ENCODE results near the gene SNTG2. TPM values are rescaled to one million over a fixed set of nuclear protein-coding genes. Genes with fewer than 3 reads are reported as not detected.

Gene SNTG2
- total RNA-seq, 2 experiments from 2014 or later = 2.5 to 3.2 TPM

DNA sequence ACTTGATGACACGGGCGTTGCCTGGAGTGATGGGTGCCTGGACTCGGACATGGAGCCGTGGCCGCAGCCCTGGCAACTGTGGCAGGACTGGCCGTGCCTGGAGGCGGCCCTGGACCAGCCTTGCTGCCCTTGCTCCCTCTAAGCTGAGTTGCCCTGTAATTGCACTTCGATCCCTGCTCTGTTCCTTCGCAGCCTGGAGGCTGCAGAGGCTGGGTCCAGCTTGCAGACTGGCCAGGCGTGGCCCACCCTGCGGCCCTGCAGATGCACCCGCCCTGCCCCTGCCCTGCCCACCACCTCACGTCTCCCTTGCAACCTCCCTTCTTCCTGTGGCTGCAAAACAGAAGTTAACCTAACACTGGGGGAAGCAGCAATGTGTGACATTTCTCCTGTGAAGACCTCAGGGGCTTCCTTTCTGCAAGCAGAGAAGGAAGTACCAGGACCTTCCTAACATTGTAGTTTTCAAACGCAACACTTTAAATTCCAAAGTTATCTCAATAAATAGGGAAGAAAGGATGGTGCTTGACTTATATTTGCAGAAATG is 288.0 kb downstream of the SNTG2 start:
- Mint-ChIP-seq H3K36me3 (ENCODE audit: low read depth) (no peaks in the 10 kb centered on the region), H3K9me3 (no peaks in the 10 kb centered on the region), H3K4me1 (ENCODE audit: low read depth) (no peaks in the 10 kb centered on the region), H3K27ac (no peak overlapping the region), H3K4me3 (no peak overlapping the region), H3K27me3 (no peaks in the 10 kb centered on the region)
- CTCF ChIA-PET = no interaction called here
- no peak for DNase-seq
- POLR2A ChIA-PET = no interaction called here
- no peak for TF ChIP-seq CTCF (IDR thresholded peaks at IDR 0.05)
- intact Hi-C loops (cut with micrococcal nuclease) = no loop called here
- no peak for ATAC-seq

- CTCF ChIA-PET = no interaction called here
- DNase-seq = no peak
- ATAC-seq = no peak
- Mint-ChIP-seq H3K36me3 (ENCODE audit: low read depth) (no peaks in the 10 kb centered on the region), H3K27ac (no peak overlapping the region), H3K4me3 (no peak overlapping the region), H3K4me1 (ENCODE audit: low read depth) (no peaks in the 10 kb centered on the region), H3K27me3 (no peaks in the 10 kb centered on the region), H3K9me3 (no peaks in the 10 kb centered on the region)
- TF ChIP-seq CTCF (IDR thresholded peaks at IDR 0.05) = no peak
- POLR2A ChIA-PET = no interaction called here
- intact Hi-C loops (cut with micrococcal nuclease) = no loop called here
Measured at GRCh38 chr2:1245193-1245592, 294.5 kb downstream of the SNTG2 start.

DNA sequence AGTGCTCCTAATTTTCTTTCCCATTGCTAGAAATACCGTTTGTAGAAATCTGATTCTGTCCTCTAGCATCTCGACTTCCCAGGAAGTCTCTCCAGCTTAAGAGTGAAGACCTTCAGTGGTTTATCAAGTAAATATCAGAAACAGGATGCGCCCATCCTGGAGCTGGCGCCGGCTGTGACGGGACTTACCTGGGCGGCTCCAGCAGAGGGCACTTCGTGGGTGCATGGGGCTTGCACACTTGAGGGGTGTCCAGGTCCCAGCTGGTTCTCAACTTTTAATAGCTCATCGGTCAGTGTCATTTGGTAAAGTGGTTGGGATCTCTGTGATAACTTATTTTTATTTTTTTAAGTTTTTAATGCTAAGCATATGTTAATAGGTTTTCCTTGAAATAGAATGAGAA is 295.6 kb downstream of the SNTG2 start:
- Mint-ChIP-seq H3K4me1 (ENCODE audit: low read depth) (peaks cover 4% of the 10 kb centered on the region), H3K36me3 (ENCODE audit: low read depth) (no peaks in the 10 kb centered on the region), H3K27me3 (no peaks in the 10 kb centered on the region), H3K27ac (no peak overlapping the region), H3K4me3 (no peak overlapping the region), H3K9me3 (no peaks in the 10 kb centered on the region)
- ATAC-seq (no peak), DNase-seq (no peak)
- intact Hi-C loops (cut with micrococcal nuclease) = no loop called here
- no peak for TF ChIP-seq CTCF (IDR thresholded peaks at IDR 0.05)
- ChIA-PET CTCF (interaction anchor here (1.1 kb wide), 1 partner anchor 292 kb away, joined by 3 read pairs; no protein-coding TSS in a partner anchor), POLR2A (no interaction called here)

- ChIA-PET CTCF (no interaction called here), POLR2A (no interaction called here)
- Mint-ChIP-seq H3K27me3 (peaks cover 1% of the 10 kb centered on the region), H3K9me3 (no peaks in the 10 kb centered on the region), H3K36me3 (ENCODE audit: low read depth) (no peaks in the 10 kb centered on the region), H3K4me1 (ENCODE audit: low read depth) (peaks cover 4% of the 10 kb centered on the region), H3K4me3 (no peak overlapping the region), H3K27ac (no peak overlapping the region)
- no peak for TF ChIP-seq CTCF (IDR thresholded peaks at IDR 0.05)
- ATAC-seq = no peak
- intact Hi-C loops (cut with micrococcal nuclease) = no loop called here
- DNase-seq = no peak
Measured at GRCh38 chr2:1246991-1247390, 296.3 kb downstream of the SNTG2 start.

DNA sequence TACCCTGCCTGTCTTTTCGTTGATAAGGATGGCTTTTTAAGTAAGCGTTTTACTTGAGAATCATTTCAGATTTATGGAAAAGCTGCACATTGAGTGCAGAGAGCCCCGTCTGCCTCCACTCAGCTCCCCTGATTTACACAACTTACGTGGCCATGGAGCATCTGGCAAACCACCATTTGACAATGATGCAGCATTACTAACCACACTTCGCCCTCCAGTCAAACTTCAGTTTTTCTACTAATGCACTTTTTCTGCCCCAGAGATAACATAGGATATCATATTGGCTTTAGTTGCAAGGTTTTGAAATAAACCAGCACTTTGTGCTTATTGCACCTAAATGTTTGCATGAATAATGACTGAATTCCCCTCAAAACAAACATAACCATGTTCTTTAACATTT is 297.5 kb downstream of the SNTG2 start:
- Mint-ChIP-seq H3K4me1 (ENCODE audit: low read depth) (peaks cover 4% of the 10 kb centered on the region), H3K27me3 (peaks cover 1% of the 10 kb centered on the region), H3K27ac (no peak overlapping the region), H3K36me3 (ENCODE audit: low read depth) (no peaks in the 10 kb centered on the region), H3K9me3 (no peaks in the 10 kb centered on the region), H3K4me3 (no peak overlapping the region)
- no peak for TF ChIP-seq CTCF (IDR thresholded peaks at IDR 0.05)
- ChIA-PET POLR2A (no interaction called here), CTCF (no interaction called here)
- DNase-seq (no peak), ATAC-seq (no peak)
- intact Hi-C loops (cut with micrococcal nuclease) = no loop called here
